ENCODE results near the gene PSMA7.

PSMA7 gene

DNA sequence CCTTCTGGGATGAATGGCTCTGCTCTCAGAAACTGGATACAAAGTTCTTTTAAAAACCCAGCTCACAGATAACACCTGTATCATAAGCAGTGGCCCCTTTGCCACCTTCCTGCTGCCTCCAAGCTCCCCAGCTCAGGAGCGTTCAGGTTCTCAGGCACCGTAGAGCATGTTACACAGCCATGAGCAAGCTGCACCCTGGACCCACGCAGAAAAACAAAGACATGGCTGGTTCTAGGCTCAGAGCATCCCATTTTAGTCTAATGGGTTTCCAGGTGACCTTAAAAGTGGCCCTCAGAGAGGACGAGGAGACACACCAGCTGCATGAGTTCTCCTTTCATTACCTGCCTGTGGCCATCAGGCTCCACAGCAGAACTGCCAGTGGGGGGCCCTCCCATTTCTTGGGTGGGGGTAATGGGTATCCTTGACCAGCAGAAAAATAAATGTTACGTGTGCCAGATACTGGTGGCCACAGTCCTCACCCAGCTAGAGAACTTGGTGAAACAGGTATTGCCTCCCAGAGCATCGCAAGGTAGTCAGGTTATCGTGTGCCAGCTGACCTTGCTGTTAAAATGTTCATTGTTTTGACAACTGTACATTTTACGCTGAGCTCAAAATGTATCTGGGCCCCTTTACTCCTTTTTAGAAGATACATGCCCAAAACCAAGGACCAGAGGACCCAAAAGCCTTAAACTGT lies 7.5 kb downstream of the PSMA7 start:
- DNase-seq: no peak

DNA sequence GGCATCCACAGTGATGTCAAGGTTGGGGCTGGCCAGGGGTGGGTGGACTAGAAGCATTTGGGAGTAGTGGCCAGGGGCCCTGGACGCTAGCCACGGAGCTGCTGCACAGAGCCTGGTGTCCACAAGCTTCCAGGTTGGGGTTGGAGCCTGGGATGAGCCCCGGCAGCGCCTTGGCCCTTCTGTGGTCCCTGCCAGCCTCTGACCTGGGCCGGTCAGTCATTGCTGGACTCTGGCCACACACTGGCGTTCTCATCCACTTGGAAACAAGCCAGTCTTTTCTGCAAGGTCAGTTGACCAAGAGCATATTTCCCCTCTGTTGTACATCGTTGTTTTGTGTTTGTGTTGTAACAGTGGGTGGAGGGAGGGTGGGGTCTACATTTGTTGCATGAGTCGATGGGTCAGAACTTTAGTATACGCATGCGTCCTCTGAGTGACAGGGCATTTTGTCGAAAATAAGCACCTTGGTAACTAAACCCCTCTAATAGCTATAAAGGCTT lies 8.4 kb downstream of the PSMA7 start:
- DNase-seq: no peak

DNA sequence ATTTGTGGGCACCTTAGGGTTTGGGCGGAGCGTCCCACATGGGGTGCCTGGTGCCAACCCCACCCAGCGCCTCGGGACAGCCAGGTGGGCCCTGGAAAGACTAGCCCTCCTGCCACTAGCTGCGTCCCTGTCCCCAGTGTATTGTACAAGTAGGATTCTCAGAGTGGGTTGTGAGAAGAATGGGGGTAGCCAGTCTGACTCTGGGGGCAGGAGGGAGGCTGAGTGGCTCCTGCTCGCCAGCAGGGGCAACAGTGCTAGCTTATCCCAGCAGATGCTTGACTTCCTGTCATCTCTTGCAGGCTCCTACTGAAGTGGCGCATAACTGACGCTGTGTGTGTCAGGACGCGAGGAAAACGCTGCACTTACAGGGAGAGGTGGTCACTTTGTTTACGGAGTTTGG lies 9.3 kb downstream of the PSMA7 start:
- DNase-seq: no peak

DNA sequence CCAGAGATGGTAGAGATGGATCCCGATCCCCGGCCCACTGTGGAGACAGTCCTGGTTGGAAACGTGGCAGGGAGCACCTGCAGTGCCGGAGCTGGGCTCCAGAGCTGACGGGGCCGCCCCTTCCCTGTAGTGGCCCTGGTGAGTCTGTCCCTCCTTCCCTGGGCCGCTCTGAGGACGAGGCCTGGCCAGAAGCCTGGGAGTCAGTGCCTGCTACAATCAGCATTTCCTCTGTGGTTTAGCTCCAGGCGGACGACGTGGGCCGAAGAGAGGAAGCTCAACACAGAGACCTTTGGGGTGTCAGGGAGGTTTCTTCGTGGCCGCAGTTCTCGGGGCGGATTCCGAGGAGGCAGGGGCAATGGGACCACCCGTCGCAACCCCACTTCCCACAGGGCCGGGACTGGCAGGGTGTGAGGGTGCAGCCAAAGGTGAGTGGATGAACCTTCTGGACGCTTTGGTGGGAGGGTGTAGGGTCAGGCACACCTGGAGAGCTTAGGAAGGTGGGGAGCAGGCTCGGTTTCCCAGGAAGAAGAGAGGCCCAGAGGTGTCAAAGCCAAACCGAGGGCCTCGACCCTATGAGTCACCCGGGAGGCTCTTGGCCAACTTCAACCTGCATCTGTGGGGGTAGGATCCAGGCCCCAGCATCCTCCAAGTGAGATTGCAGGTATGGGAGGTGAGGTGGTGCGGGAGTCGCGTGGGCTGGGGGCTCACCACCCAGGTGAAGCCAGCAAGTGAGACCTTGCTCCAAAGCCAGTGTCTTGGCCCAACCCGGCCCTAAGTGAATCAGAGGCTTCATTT lies 9.9 kb downstream of the PSMA7 start:
- DNase-seq: no peak

DNA sequence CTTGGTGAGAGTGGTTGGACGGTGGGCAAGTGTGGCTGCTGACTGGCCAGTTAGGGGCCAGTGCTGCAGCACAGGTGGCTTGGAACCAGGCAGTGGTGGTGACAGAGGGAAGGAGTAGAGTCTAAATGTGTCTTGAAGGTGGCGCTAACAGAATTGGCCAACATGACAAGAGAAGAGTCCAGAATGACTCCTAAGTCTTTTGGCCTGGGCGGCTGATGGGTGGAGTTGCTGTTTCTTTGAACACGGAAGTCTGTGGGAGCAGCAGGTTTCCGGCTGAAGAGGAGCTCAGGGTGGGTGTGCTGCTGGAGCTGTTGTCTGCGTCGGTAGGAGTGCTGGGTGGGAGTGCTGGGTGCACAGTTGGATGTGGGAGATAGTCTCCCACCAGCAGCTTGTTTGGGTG lies 10.8 kb downstream of the PSMA7 start:
- no peak for DNase-seq

DNA sequence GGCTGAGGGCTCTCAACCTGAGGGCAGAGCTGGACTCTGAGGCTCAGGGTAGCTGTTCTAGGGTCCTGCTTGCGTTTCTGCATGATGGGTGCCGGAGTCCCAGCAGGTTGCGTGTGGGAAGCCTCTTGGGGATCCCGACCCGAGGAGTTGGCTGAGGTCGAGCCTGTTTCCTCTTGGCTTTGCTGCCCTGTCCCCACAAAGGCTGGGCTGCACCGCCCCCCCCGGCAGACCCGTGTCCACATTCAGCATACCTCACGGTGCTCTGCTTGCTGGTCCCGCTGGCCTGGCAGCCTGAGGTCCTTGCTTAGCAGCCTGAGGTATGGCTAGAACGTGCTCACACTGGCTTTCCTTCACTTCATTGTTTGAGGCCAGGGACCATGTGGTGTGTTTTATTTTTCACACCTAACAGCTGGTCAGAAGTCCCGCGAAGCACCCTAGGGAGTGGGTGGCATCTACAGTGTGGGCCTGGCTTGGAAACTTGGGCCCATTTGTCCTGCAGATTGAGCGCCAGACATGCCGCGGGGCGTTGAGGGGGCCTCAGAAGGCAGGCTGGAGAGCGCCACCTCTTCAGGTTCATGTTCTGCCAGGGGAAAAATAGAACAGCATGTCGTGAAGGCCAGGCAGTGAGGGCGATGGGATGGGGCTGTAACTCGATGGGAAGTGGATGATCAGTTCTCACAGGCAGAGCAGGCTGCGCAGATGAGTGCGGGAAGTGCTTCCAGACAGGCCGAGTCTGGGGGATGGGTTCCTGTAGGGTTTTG lies 11.5 kb downstream of the PSMA7 start:
- DNase-seq: no peak

DNA sequence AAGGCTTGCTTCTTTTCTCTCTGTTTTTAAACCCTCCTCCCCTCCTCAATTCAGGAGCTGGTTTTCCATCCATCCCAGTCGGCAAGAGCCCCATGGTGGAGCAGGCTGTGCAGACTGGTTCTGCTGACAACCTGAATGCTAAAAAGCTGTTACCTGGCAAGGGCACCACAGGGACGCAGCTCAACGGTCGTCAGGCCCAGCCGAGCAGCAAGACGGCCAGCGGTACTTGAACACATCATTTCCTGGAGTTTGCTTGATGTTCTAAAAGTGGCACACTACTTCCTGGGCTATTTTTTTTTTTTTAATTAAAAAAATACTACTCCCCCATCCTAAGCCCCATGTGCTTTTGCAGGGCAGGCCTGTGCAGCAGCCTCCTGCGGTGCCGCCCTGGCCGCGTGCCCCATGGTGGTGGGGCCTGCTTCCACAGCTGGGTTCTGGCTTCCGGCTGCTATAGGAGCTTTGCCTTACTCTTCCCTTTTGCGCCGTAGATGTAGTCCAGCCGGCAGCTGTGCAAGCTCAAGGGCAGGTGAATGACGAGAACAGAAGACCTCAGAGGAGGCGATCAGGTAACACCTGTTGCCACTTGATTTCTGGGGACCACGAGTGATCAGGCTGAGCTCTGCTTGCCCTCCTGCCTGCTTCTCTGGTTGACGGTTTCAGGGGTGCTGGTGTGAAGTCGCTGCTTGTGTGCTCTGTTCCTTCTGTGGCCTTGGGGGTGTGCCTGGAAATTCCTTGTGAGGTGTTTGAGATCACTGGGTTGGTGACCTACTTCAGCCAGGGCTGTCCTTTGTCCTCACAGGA lies 13.3 kb downstream of the PSMA7 start:
- no peak for DNase-seq

DNA sequence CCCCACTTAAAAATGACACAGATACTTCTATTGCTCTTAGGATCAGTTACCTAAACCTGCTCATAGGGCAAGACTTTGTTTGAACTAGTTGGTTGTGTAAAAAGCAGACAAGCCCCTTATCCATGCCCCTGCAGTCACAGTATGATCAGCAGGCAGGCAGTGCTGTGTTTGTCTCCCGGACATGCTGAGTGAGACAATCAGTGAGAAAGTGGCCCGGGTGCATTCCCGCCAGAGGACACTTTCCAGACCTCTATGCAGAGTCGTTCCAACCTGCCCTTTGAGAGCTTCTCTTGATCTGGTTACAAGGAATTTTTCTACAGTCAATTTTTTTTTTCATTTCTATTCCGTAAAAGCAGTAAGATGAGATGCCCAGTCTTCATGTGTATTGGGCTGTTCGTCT lies 14.7 kb downstream of the PSMA7 start:
- no peak for DNase-seq

DNA sequence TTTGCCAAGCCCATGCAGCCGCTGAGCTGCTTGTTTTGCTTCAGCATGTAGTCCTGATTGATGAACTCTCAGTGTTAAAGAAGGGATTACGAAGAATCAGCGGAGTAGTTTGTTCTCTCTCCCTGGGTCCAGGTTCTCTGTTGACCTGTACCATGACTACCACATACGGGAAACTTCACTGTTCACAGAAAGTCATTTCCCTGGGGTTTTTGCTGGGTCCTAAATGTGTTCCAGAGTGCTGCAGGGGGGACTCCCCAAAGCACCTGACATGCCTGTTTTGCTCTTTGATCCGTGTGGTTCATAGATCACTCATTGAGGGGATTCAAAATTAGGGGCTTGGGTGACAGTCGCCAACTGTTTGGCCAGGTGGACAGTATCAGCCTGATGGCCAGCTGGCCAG lies 15.4 kb downstream of the PSMA7 start:
- no peak for DNase-seq

DNA sequence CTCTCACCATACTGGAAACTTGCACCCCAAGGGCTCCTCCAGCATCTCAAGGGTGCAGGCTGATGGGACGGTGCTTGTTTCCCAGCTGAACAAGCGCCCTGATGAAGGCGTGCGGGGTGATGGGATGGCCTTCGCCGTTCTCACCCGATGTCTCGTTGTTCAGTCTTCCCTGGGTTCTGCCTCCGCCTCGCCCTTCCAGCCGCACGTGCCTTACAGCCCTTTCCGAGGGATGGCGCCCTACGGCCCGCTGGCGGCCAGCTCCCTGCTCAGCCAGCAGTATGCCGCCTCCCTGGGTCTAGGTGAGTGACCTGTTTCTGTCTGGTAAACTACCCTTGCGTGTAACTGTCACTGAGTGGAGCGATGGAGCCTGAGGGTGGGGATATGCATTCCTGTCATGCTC lies 17.1 kb downstream of the PSMA7 start:
- DNase-seq: no peak

DNA sequence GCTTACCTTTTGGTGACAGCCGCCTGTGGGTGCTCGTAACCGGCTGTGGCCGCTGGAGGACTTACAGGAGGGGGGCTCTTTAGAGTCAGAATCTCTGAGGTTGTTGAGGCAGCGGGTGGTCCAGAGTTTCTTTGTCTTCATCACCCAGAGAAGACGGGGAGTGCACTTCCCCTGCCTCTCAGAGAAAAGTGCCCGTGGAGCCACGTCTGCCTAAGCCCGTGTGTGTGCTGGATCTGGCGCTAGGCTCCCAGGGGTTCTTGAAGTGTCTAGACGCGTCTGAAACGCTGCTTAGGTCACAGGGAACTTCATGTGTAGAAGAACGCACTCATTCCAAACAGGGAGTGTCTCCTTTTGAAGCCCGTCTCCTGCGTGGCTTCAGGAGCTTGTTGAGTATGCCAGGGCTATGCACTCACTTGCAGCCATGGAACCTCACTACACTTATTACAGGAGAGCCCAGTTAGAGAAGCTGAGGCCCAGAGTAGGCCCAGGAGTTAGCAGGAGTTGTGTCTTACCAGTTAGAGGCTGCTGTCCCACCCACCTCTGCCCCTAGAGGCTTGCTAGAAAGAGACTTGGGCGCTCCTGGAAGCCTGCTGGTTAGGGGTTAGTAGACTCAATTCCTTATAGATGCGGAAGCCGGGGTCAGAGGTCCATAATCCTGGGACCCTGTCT lies 19.6 kb downstream of the PSMA7 start:
- DNase-seq: no peak

DNA sequence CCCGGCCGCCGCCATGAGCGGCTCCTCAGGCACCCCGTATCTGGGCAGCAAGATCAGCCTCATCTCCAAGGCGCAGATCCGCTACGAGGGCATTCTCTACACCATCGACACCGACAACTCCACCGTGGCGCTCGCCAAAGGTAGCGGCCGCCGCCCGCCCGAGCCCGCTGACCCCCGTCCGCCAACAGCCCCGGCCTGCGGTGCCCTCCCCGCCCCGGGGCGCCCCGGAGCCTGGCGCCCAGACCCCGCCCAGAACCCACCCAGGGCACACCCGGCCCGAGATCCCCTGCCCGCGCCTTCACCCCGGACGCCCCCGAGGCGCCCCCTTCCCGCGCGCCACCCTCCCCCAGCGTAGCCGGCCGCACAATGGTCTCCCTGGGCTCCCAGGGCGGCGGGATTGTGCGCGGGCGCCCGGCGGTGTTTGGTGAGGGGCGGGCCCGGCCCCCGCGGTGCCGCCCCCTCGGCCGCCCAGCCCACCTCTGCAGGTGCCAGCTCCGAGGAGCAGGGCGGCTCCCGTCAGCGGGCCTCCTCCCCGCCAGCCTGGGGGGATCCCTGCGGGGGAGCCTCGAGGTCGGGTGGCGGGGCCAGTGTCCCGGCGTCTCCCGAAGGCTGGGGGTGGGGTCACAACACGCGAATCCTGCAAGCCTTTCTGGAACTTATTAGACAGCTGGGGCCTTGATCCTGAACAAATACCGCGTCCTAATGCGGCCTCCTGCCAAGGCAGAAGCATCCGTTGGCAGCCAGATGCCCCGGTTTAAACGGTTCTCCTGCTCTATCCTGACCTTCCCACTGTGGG lies 20.3 kb downstream of the PSMA7 start:
- peak; percentile 34 to 42 for DNase-seq

DNA sequence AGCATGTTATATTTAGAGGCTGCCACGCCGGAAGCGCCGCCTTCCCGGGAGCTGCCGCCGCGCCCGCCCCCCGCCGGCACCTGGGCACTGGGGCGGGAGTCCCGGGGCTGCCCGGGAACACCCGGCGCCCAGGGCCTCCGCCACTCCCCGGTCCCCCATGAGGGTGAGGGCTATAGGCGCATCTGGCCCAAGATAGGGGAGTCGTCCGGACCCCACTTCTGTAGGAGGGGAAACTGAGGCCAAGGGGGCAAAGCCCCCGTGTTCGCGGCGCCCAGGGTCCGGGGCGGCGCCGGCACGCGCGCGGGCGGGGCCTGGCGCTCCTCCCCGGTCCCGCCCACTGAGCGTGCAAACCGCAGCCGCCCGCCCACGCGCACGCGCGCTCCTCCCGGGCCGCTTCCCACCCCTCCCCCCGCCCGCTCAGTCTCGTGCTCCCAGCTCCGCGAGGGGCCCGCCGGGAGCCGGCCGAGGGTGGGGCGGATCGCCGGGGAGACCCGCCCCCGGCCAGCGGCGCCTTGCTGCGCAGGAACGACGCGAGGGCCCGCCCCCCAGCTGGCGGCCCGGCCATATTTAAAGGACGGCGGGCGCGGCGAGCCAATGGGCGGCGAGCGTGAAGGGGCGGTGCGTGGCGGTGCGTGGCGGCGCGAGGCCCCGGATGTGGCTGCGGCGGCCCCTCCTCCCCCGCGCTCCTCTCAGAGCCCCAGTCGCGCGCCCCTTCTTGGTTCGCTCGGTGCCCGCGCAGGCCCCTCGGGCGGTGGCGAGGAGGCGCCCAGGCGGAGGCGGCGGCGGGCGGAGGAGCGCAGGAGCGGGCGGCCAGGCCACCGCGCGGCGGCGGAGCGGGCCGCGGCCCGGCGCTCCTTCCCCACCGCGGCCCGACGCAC lies 21.2 kb downstream of the PSMA7 start, which contains the start of gene LSM14B:
Gene LSM14B, plus strand, starts transcription at position 700 of the 878 bp plus-strand sequence. CDS start 192 bp downstream, outside the sequence.
- peak; percentile 97 for DNase-seq

DNA sequence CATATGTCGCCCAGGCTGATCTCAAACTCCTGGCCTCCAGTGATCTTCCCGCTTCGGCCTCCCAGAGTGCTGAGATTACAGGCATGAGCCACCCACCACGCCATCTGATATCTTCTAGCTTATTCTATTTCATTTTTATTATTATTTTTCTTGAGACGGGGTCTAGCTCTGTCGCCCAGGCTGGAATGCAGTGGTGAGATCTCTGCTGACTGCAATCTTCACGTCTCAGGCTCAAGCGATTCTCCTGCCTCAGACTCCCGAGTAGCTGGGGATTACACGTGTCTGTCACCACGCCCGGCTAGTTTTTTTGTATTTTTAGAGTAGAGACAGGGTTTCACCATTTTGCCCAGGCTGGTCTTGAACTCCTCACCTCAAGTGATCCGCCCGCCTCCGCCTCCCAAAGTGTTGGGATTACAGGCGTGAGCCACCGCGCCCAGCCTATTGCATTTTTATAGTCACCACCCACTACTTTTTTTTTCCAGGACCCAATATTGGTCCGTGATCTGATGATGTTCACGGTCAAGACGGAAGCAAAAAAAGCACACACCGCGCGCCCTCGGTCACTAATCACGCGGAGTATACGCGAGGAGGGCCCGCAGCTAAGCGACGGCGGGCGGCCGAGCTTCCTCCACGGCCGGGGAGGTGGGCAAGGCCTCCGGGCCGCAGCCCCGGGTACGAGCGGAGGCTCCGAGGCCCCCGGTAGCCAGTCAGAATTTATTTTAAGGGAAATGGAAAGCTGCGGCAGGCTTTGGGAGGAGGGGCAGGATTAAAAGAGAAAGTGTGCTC lies 22.0 kb downstream of the PSMA7 start:
- no peak for DNase-seq

DNA sequence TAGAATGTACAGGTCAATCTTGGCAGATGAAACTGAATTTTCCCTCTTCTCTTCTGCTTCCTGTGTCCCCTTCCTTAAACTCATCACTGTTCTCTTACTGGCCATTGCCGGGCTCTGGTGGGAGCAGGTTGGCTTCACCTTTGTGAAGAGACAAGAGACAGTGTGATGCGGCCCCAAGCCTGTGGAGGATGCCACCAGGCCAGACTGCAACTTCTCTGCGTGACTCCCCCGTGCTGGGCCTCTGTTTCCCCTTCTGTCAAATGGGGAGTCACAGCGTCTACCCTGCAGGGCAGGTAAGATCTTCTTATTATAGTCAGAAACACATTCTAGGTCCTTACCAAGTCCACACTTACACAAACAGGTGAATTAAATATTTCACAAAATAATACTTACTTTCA lies 22.8 kb downstream of the PSMA7 start:
- no peak for DNase-seq

DNA sequence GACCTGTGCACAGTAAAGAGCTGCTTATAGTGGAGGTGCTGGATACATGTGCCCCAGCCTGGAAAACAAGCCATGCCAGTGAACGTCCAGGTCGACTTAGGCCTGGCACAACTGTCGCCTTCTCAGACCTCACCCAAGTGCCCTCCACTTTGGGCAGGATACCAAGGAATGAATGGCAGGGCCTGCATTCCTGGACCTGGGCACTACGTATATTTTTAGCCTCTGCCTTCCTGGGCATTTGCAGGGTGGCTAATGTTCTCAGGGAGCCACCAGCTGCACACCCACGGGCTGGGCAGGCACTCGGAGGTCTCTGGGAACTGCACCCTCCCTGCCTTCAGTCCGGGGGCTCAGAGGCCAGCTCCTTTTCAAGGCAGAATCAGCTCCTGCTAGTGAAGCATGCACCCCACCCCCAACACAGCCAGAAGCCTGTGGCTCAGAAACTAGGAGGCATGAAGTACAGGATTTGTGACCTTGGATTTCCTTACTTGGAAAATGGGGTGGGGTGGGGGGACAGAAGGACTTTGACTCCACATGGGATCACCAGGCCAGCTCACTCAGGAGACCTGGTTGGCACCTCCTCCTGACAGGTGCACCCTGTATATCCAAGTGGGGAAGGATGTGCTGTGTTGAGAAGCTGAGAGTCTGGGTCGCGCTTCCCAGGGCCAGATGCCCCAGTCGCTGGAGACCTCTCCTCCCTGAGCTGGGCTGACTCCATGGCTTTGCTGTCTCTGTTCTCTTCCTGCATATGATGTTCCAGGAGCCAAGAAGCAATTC lies 23.4 kb downstream of the PSMA7 start:
- DNase-seq: no peak

DNA sequence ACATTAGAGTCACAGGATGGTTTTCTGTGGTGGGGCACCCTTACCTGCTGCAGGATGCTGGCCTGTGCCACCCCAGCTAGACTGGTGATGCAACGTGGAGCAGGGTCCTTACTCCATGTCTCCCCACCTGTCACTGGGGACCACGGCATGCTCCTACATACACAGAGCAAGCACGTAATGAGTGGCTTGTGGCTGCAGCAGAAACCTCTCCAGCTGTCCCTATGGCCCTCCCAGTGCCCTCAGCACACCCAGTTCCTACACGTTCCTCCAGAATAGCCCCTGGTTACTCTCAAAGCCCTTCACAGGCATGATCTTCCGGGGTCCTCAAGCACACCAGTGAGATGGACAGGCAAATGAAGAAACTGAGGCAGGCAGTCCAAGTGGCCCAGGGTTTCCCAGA lies 24.1 kb downstream of the PSMA7 start:
- DNase-seq: no peak

Data from CD4-positive, alpha-beta T cell treated with Interleukin-4 for 1 hour (primary cell).